ENCODE data around the gene ABCG4.
"Not testable (repeated sequence)": the region's sequence is repeated elsewhere in the genome, so short reads cannot be mapped to it uniquely, and the experiment has no call there.

Gene ABCG4

DNA sequence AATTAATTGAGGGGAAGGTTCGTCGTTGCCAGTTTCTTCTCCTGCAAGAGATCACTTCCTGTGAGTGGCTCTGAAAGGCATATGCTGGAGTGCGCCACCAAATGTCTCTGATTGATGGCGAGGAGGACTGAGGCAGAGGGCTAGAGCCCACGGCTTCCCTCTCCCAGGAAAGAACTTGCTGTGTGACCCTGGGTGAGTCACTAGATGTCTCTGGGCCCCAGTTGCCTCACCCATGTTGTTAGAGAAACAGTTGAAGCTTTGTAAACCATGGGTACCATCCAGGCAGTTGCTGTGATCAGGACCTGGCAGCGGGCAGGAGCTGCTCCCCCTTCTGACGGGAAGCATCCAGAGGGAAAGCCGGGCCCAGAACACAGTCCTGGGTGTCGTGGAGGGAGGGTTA, 3.2 kb downstream of the ABCG4 start:
- Histone ChIP-seq H3K36me3 (ENCODE audit: insufficient read depth, low read length) (no peaks in the 10 kb centered on the region), H2AFZ (ENCODE audit: low read depth, low read length) (no peak overlapping the region), H3K4me3 (ENCODE audit: low read length) (no peak overlapping the region), H3K27me3 (ENCODE audit: insufficient read depth, low read length) (peaks cover 57% of the 10 kb centered on the region), H3K9me3 (ENCODE audit: low read length) (no peaks in the 10 kb centered on the region), H3K4me1 (ENCODE audit: insufficient read depth, low read length) (peaks cover 10% of the 10 kb centered on the region)

- H3K4me1 ChIP-seq (ENCODE audit: insufficient read depth, low read length), result peaks cover 10% of the 10 kb centered on the region
- H3K4me3 ChIP-seq (ENCODE audit: low read length), result no peak overlapping the region
- no peak overlapping the region for H2AFZ ChIP-seq (ENCODE audit: low read depth, low read length)
- peaks cover 57% of the 10 kb centered on the region for H3K27me3 ChIP-seq (ENCODE audit: insufficient read depth, low read length)
- no peaks in the 10 kb centered on the region for H3K36me3 ChIP-seq (ENCODE audit: insufficient read depth, low read length)
- no peaks in the 10 kb centered on the region for H3K9me3 ChIP-seq (ENCODE audit: low read length)
Observed at GRCh38 chr11:119152604-119153003, 3.8 kb downstream of the ABCG4 start.

DNA sequence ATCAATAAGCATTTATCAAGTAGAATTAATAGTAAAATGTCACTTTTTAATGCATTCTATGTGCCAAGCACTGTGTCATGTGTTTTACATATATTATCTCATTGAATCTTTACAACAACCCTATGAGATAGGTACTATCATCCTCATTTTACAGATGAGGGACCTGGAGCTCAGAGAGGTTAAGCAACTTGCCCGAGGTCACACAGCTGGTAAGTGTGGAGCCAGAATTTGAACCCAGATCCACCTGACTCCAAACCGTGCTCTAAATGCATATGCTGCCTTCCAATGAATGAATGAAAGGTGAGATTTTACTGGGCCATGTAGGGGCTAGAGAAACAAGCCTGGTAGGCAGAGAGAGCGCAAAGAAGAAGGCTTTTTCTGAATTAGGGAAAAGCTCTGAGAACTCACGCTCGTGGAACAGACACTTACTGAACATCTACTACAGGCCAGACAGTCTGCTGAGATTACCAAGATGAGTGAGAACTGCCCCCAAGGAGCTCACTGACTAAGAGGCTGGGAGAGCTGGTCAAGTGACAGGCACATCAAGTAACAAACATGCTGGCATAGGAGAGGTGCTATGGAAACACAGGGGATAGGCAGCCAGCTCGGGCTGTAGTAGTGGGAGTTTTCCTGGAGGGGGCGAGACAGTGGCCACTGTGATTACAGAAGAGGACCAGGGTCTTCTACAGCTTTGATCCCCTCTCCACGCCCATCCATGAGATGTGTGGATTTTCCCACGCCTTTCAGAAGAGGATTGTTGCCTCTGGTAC, 4.4 kb downstream of the ABCG4 start:
- Histone ChIP-seq H2AFZ (ENCODE audit: low read depth, low read length) (no peak overlapping the region), H3K4me3 (ENCODE audit: low read length) (no peak overlapping the region), H3K36me3 (ENCODE audit: insufficient read depth, low read length) (no peaks in the 10 kb centered on the region), H3K4me1 (ENCODE audit: insufficient read depth, low read length) (peaks cover 10% of the 10 kb centered on the region), H3K9me3 (ENCODE audit: low read length) (no peaks in the 10 kb centered on the region), H3K27me3 (ENCODE audit: insufficient read depth, low read length) (peaks cover 53% of the 10 kb centered on the region)

DNA sequence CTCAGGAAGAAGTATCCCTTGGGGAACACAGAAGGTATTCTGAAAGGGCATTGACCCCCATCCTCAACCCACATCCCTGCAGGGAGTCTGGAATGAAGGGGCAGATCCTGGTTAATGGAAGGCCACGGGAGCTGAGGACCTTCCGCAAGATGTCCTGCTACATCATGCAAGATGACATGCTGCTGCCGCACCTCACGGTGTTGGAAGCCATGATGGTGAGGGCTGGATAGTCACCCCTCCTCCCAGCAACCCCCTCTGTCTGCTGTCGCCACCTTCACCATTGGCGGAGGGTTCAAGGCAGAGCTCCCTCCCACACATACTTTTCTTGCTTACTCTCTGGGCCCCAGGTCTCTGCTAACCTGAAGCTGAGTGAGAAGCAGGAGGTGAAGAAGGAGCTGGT, 5.3 kb downstream of the ABCG4 start:
- Histone ChIP-seq H3K9me3 (ENCODE audit: low read length) (no peaks in the 10 kb centered on the region), H2AFZ (ENCODE audit: low read depth, low read length) (no peak overlapping the region), H3K36me3 (ENCODE audit: insufficient read depth, low read length) (no peaks in the 10 kb centered on the region), H3K4me3 (ENCODE audit: low read length) (no peak overlapping the region), H3K27me3 (ENCODE audit: insufficient read depth, low read length) (peaks cover 49% of the 10 kb centered on the region), H3K4me1 (ENCODE audit: insufficient read depth, low read length) (peaks cover 9% of the 10 kb centered on the region)

GRCh38 chr11:119155733-119156492, 7.1 kb downstream of the ABCG4 start:
- Histone ChIP-seq H3K4me1 (ENCODE audit: insufficient read depth, low read length) (no peaks in the 10 kb centered on the region), H3K4me3 (ENCODE audit: low read length) (no peak overlapping the region), H3K9me3 (ENCODE audit: low read length) (no peaks in the 10 kb centered on the region), H3K27me3 (ENCODE audit: insufficient read depth, low read length) (peaks cover 45% of the 10 kb centered on the region), H3K36me3 (ENCODE audit: insufficient read depth, low read length) (no peaks in the 10 kb centered on the region), H2AFZ (ENCODE audit: low read depth, low read length) (no peak overlapping the region)

DNA sequence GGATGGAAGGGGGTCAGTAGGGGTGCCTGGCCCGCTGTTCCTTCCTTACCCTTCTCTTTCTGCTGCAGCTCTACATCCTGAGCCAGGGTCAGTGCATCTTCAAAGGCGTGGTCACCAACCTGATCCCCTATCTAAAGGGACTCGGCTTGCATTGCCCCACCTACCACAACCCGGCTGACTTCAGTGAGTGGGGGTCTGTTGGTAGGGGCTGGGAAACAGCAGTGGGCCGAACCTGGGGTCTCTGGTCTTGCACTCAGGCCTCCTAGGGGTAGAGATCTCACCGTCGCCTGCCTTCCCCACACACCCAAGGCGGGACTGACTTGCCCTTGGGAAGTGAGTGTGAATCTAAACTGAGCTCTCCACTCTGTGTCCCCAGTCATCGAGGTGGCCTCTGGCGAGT, 7.6 kb downstream of the ABCG4 start:
- H3K36me3 ChIP-seq (ENCODE audit: insufficient read depth, low read length), result no peaks in the 10 kb centered on the region
- no peaks in the 10 kb centered on the region for H3K9me3 ChIP-seq (ENCODE audit: low read length)
- H2AFZ ChIP-seq (ENCODE audit: low read depth, low read length), result no peak overlapping the region
- no peak overlapping the region for H3K4me3 ChIP-seq (ENCODE audit: low read length)
- peaks cover 42% of the 10 kb centered on the region for H3K27me3 ChIP-seq (ENCODE audit: insufficient read depth, low read length)
- no peaks in the 10 kb centered on the region for H3K4me1 ChIP-seq (ENCODE audit: insufficient read depth, low read length)

DNA sequence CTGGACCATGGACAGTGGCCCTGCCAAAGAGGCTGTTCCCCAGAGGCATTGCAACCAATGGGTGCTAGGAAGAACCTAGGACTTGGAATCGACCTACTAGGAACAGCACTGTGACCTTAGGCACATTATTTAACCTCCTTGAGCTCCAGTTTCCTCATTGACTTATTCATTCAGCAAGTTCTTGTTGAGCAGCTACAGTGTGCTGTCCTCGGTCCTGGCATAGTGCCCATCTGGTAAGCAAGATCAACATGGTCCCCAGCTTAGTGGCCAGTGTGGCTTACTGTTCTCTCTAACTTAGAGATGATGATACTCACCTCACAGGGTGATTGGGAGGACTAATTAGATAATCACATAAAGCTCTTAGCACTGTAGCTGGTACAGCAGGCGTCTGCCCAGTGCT, 8.2 kb downstream of the ABCG4 start:
- Histone ChIP-seq H3K27me3 (ENCODE audit: insufficient read depth, low read length) (peaks cover 40% of the 10 kb centered on the region), H3K9me3 (ENCODE audit: low read length) (no peaks in the 10 kb centered on the region), H3K4me1 (ENCODE audit: insufficient read depth, low read length) (no peaks in the 10 kb centered on the region), H2AFZ (ENCODE audit: low read depth, low read length) (no peak overlapping the region), H3K36me3 (ENCODE audit: insufficient read depth, low read length) (no peaks in the 10 kb centered on the region), H3K4me3 (ENCODE audit: low read length) (no peak overlapping the region)

DNA sequence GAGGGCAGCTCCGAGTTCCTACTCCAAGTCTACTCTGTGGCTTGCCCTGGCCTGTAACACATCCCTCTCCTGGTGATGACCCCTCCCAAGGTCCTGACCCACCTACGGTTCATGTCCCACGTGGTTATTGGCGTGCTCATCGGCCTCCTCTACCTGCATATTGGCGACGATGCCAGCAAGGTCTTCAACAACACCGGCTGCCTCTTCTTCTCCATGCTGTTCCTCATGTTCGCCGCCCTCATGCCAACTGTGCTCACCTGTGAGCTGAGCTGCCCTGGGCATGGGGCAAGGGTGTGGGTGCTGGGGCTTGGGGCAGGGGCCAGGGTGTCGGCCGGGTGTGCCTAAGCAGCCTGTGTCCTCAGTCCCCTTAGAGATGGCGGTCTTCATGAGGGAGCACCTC, 9.6 kb downstream of the ABCG4 start:
- peaks cover 35% of the 10 kb centered on the region for H3K27me3 ChIP-seq (ENCODE audit: insufficient read depth, low read length)
- H3K4me3 ChIP-seq (ENCODE audit: low read length), result no peak overlapping the region
- no peak overlapping the region for H2AFZ ChIP-seq (ENCODE audit: low read depth, low read length)
- H3K36me3 ChIP-seq (ENCODE audit: insufficient read depth, low read length), result no peaks in the 10 kb centered on the region
- no peaks in the 10 kb centered on the region for H3K9me3 ChIP-seq (ENCODE audit: low read length)
- H3K4me1 ChIP-seq (ENCODE audit: insufficient read depth, low read length), result no peaks in the 10 kb centered on the region

DNA sequence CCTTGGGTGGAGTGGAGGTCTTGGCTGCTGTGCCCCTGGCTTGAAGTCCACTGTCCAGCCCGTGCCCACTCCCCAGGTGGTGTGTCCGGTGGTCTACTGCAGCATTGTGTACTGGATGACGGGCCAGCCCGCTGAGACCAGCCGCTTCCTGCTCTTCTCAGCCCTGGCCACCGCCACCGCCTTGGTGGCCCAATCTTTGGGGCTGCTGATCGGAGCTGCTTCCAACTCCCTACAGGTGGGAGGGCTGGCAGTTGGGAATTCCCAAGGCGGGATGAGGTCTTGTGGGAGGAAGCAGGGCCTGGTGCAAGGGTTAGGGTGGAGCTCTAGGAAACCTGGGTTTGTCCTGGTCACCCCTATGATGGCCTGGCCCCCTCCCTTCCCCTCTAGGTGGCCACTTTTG, 11.3 kb downstream of the ABCG4 start:
- H2AFZ ChIP-seq (ENCODE audit: low read depth, low read length), result no peak overlapping the region
- H3K9me3 ChIP-seq (ENCODE audit: low read length), result no peaks in the 10 kb centered on the region
- peaks cover 31% of the 10 kb centered on the region for H3K27me3 ChIP-seq (ENCODE audit: insufficient read depth, low read length)
- H3K4me3 ChIP-seq (ENCODE audit: low read length), result no peak overlapping the region
- H3K36me3 ChIP-seq (ENCODE audit: insufficient read depth, low read length), result no peaks in the 10 kb centered on the region
- no peaks in the 10 kb centered on the region for H3K4me1 ChIP-seq (ENCODE audit: insufficient read depth, low read length)

- H3K27me3 ChIP-seq (ENCODE audit: insufficient read depth, low read length), result peaks cover 27% of the 10 kb centered on the region
- H2AFZ ChIP-seq (ENCODE audit: low read depth, low read length), result no peak overlapping the region
- H3K4me1 ChIP-seq (ENCODE audit: insufficient read depth, low read length), result no peaks in the 10 kb centered on the region
- H3K9me3 ChIP-seq (ENCODE audit: low read length), result no peaks in the 10 kb centered on the region
- no peak overlapping the region for H3K4me3 ChIP-seq (ENCODE audit: low read length)
- no peaks in the 10 kb centered on the region for H3K36me3 ChIP-seq (ENCODE audit: insufficient read depth, low read length)
Observed at GRCh38 chr11:119161871-119162270, 13.0 kb downstream of the ABCG4 start.

DNA sequence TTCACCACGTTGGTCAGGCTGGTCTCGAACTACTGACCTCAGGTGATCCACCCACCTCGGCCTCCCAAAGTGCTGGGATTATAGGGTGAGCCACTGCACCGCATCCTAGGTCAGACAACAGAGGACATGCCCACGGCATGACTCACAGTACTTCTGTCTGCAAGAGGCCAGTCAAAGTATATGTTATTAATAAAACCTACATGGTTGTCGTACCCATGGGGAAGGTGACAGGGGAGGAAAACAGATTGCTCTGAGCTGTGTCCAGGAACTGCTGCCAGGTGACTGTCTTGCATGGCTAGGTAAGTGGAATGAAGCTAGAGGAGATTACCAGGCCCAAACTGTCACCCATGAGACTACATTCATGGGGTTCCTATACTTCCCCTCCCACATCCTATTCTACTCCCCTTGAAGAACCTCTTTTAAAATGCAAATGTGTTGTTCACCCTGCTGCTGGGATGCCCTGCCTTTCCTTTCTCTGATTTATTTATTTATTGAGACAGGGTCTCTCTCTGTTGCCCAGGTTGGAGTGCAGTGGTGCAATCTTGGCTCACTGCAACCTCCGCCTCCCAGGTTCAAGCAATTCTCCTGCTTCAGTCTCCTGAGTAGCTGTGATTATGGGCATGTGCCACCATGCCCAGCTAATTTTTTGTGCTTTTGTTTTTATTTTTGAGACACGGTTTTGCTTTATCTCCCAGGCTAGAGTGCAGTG, 17.7 kb downstream of the ABCG4 start:
- Histone ChIP-seq H3K9me3 (ENCODE audit: low read length) (no peaks in the 10 kb centered on the region), H3K4me1 (ENCODE audit: insufficient read depth, low read length) (no peaks in the 10 kb centered on the region), H2AFZ (ENCODE audit: low read depth, low read length) (no peak overlapping the region), H3K27me3 (ENCODE audit: insufficient read depth, low read length) (peaks cover 17% of the 10 kb centered on the region), H3K36me3 (ENCODE audit: insufficient read depth, low read length) (no peaks in the 10 kb centered on the region), H3K4me3 (ENCODE audit: low read length) (no peak overlapping the region)

DNA sequence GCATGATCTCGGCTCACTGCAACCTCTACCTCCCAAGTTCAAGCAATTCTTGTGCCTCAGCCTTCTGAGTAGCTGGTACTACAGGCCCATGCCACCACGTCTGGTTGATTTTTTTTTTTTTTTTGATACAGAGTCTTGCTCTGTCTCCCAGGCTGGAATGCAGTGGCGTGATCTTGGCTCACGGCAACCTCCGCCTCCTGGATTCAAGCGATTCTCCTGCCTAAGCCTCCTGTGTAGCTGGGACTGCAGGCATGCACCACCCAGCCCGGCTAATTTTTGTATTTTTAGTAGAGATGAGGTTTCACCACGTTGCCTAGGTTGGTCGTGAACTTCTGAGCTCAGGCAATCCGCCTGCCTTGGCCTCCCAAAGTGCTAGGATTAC, 18.2 kb downstream of the ABCG4 start:
- not testable (repeated sequence) for H2AFZ ChIP-seq (ENCODE audit: low read depth, low read length); H3K4me3 ChIP-seq (ENCODE audit: low read length); H3K4me1 ChIP-seq (ENCODE audit: insufficient read depth, low read length); H3K9me3 ChIP-seq (ENCODE audit: low read length); H3K36me3 ChIP-seq (ENCODE audit: insufficient read depth, low read length)
- H3K27me3 ChIP-seq (ENCODE audit: insufficient read depth, low read length), result peaks cover 13% of the 10 kb centered on the region

GRCh38 chr11:119167933-119168332, 19.1 kb downstream of the ABCG4 start:
- H3K4me1 ChIP-seq (ENCODE audit: insufficient read depth, low read length), result no peaks in the 10 kb centered on the region
- H3K9me3 ChIP-seq (ENCODE audit: low read length), result no peaks in the 10 kb centered on the region
- H2AFZ ChIP-seq (ENCODE audit: low read depth, low read length), result no peak overlapping the region
- H3K36me3 ChIP-seq (ENCODE audit: insufficient read depth, low read length), result no peaks in the 10 kb centered on the region
- no peak overlapping the region for H3K4me3 ChIP-seq (ENCODE audit: low read length)
- H3K27me3 ChIP-seq (ENCODE audit: insufficient read depth, low read length), result peaks cover 13% of the 10 kb centered on the region
